OCI-LY3 (cell line): ENCODE data around the gene CARS2.

Source experiments
- CTCF ChIP-seq: fragments of 200-600, 300-600 bp; sonication (generic); IDR thresholded peaks from 2 replicates; pipeline ENCODE4 v1.5.1; 2014; ENCODE audit warnings: antibody characterized with exemption, low read length, low read depth
- EZH2phosphoT487 ChIP-seq: fragments of 200-600 bp; shearing (Covaris generic); IDR thresholded peaks from 2 replicates; pipeline ENCODE4 v1.6.1; 2018; ENCODE audit warnings: antibody characterized with exemption, mixed run types, low read depth

DNA sequence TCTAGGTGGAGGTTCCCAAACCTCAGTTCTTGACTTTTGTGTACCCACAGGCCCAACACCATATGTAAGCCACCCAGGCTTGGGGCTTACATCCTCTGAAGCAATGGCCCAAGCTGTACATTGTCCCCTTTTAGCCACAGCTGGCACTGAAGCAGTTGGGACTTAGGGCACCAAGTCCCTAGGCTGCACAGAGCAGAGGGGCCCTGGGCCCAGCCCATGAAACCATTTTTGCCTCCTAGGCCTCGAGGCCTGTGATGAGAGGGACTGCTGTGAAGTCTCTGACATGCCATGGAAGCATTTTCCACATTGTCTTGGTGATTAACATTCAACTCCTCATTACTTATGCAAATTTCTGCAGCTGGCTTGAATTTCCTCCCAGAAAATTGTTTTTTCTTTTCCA lies 37.8 kb upstream of the CARS2 start:
- no peak for TF ChIP-seq CTCF
- TF ChIP-seq EZH2phosphoT487 = no peak
